ENCODE measurements around the gene CLNK.

- TF ChIP-seq TAF1 (conservative IDR thresholded peaks at IDR 0.05) = no peak
- no peak for TF ChIP-seq GABPA (IDR thresholded peaks at IDR 0.05 in 1 of 2, conservative IDR thresholded peaks at IDR 0.05 in 1 of 2)
Observed at GRCh38 chr4:10733481-10734062, 49.0 kb upstream of the CLNK start.
